GM12864 (cell line): ENCODE data around the gene ENTPD7.
"Not testable (repeated sequence)": the region's sequence is repeated elsewhere in the genome, so short reads cannot be mapped to it uniquely, and the experiment has no call there.

Experiments used
- DNase-seq: peaks from one replicate; pipeline ENCODE4 v3.0.0-alpha.2; 2011; ENCODE audit warnings: low read depth
- H3K4me3 ChIP-seq: 2 replicates; pipeline ENCODE4 v1.5.1; 2011; ENCODE audit warnings: mild to moderate bottlenecking, low read depth, low read length, control low read depth
- CTCF ChIP-seq: IDR thresholded peaks from 2 replicates; pipeline ENCODE4 v1.5.1; 2011; ENCODE audit warnings: low read depth, mild to moderate bottlenecking, moderate library complexity, low read length, control low read depth, inconsistent platforms; ENCODE audit errors: missing control alignments

Gene ENTPD7

GRCh38 chr10:99619090-99619800 lies 40.1 kb upstream of the ENTPD7 start:
- peak overlapping the region; percentile 75 for H3K4me3 ChIP-seq
- DNase-seq: peak; percentile 26
- no peak for TF ChIP-seq CTCF

GRCh38 chr10:99619851-99620710 lies 39.2 kb upstream of the ENTPD7 start, which contains the start of gene SLC25A28:
Gene SLC25A28, minus strand, starts transcription at chr10:99620439. Its CDS starts 104 bp downstream, at chr10:99620335.
- H3K4me3 ChIP-seq: peak within 1 kb of the TSS; percentile 89
- no peak for TF ChIP-seq CTCF
- DNase-seq: peak; percentile 100

GRCh38 chr10:99620711-99621453 lies 38.4 kb upstream of the ENTPD7 start:
- H3K4me3 ChIP-seq: peak overlapping the region; percentile 89
- TF ChIP-seq CTCF: no peak
- peak; percentile 52 for DNase-seq

GRCh38 chr10:99621454-99622251 lies 37.7 kb upstream of the ENTPD7 start:
- peak overlapping the region; percentile 89 for H3K4me3 ChIP-seq
- no peak for DNase-seq
- TF ChIP-seq CTCF: no peak

GRCh38 chr10:99623919-99624318 lies 35.4 kb upstream of the ENTPD7 start:
- DNase-seq: no peak
- no peak for TF ChIP-seq CTCF
- no peak overlapping the region for H3K4me3 ChIP-seq

- not testable (repeated sequence) for H3K4me3 ChIP-seq, DNase-seq
Measured at GRCh38 chr10:99625124-99625523, 34.2 kb upstream of the ENTPD7 start.
